NCI-H2227 treated with DMSO at 0.1 percent for 48 hours (cell line): ENCODE results near the gene SPX.

Source experiments
- DNase-seq: peaks from one replicate; lab custom pipeline; 2025; lab: John Stamatoyannopoulos, UW

The SPX gene

DNA sequence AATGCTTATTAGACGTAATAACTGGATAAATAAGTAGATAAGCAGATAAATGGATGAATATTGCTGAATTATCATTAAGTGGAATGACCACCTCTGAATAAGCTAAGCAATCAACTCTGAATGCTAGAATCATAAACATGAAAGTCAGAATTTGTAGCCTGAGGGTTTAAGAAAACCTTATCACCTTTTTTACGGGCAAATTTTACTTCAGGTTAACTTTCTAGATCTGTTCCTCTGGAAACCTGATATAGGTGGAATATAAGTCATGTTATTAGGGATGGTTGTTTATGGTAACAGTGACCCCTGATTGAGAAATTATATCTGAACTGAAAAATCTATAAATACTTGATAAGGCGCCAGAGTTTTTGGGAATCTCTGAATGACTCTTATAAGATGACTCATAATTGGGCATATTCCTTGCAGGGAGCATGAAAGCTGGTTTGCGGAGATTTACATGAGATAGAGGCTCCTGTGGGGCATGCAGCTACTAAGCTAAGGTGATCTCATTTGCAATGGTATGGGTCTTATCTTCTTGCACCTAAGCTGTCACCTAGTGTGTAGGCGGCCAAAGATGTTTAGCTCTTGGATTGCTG lies 12.1 kb downstream of the SPX start:
- no peak for DNase-seq

DNA sequence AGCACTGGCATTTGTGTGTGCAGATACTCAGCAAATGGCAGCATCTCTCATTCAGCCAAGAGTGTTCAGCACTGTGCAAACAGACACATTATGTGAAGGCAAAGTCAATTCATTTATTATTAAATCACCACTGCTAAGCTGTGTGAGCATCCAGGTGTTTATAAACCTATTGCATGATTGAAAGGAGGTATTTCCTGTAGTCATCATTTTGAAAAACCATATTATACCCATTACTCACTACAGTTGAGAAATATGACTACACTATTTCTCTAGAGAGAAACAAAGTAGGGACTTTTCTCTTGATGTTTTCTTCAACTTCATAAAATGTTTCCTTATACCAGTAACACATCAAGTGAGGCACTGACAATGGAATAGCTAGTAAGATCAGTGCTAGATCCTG lies 13.7 kb downstream of the SPX start:
- no peak for DNase-seq

DNA sequence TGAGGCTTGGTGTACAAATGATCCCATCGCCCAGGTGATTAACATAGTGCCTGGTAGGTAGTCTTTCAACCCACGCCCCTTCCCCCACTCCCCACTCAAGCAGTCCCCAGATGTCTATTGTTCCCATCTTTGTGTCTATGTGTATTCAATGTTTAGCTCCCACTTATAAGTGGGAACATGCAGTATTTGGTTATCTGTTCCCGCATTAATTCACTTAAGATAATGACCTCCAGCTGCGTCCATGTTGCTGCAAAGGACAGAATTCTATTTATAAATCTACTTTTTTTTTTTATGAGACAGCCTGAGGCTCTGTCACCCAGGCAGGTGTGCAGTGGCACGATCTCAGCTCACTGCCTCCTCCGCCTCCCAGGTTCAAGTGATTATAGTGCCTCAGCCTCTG lies 15.7 kb downstream of the SPX start:
- no peak for DNase-seq

GRCh38 chr12:21542403-21542802 lies 16.3 kb downstream of the SPX start:
- no peak for DNase-seq

GRCh38 chr12:21543151-21543550 lies 17.1 kb downstream of the SPX start:
- DNase-seq, result no peak

GRCh38 chr12:21545557-21545956 lies 19.5 kb downstream of the SPX start:
- no peak for DNase-seq

DNA sequence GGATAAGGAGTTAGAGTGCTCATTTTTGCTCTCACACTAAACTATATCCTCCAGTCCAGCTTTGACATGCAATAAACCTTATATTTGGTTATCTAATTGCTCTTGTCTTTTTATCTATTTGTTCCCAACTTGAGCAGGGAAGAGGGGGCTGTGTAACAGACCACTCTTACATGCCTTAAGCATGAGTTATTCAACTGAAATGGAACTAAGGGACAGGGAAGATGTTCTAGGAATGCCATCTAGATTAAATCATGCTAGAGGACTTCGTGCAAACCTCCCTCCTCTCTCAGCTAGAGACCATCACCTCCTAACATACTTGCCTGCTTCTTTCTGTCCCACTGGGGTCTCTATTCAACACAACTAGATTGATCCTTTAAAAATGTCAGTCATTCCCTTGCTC lies 20.6 kb downstream of the SPX start:
- no peak for DNase-seq

- DNase-seq, result no peak
Measured at GRCh38 chr12:21547437-21547836, 21.3 kb downstream of the SPX start.

- no peak for DNase-seq
Measured at GRCh38 chr12:21551841-21552465, 25.9 kb downstream of the SPX start.

GRCh38 chr12:21552635-21553328 lies 26.7 kb downstream of the SPX start:
- DNase-seq, result no peak

DNA sequence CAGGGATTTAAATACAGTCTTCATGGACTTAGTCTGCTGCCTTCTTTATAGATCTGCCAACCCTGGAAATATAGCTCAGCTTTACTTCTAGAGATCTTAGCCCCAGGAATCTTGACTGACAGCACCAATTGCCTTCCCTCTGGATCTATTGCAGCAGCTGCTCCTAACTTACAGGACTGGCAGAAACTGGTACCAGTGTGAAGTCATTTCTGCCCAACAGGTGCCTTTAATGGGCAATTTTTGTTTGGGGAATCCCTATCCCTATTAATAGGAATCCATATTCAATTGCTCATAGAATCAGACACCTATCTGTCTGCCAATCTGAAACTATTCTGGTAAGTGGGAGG lies 27.2 kb downstream of the SPX start:
- no peak for DNase-seq

GRCh38 chr12:21558100-21558679 lies 32.1 kb downstream of the SPX start:
- DNase-seq, result no peak

GRCh38 chr12:21559855-21560569 lies 33.9 kb downstream of the SPX start:
- no peak for DNase-seq

GRCh38 chr12:21561158-21561557 lies 35.1 kb downstream of the SPX start:
- no peak for DNase-seq

DNA sequence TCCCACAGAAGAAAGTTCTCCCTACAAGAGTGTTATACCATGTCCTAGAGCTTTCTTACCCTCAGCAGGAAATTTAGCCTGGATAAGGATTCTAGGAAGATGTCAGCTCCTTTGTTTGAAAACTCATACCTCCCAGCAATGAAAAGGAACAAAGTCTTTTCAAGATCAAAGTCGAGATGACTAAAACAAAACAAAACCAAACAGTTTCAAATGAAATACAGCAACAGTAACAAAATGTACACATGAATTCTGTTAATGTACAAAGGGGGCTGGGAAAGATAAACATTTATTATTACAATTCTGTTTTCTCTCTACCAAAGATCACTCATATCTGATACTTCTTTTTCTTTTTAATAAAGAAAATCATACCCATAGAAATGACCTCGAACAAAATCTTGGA lies 36.8 kb downstream of the SPX start:
- no peak for DNase-seq

DNA sequence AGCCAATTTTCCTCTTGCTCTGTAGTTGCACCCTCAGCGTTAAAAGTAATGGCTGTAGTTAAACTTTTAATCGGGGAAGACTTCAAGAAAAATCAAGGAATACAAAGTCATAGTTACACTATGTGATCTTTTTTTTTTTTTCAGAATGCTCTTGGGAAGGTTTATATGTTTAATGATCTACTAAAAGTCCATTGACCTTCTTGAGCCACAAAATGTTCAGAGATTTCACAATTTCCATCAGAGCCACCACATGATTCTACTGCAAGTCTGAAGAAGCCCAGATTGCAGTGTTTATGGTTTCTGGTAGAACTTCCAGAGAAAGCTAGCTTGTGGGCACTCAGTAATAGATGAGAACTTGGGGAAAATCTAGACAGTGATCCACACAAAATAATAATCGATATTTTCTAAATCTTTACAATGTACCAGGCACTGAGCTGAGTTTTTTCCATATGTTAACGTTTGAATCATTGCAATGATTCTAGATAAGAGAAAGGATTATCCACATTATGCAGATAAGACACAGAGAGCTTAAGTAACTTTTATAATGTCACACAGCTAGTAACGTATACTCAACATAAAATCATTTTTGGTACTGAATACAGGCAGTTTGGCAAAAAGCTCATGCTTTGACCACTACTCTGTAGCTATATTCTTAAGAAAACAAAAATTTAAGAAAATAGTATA lies 40.3 kb downstream of the SPX start:
- DNase-seq, result no peak

- no peak for DNase-seq
Measured at GRCh38 chr12:21566907-21567394, 40.9 kb downstream of the SPX start.

DNA sequence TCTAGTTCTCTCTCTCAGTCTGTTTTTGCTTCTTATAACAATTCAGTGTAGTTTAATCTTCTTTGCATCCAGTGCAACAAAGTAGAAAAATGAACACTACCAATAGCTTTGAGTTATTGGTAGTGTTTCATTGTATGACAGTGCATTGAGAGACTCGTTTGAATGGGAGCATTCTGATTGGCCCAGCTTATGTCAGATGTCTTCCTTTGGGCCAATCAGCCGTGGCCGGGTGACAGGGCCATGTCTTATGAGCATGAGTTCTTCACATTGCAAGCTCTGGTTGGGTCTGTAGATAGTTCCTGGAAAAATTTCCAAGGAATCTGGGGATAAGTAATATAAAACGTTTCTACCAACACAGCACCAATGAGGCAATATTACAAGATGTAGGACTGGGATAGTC lies 42.0 kb downstream of the SPX start:
- no peak for DNase-seq

DNA sequence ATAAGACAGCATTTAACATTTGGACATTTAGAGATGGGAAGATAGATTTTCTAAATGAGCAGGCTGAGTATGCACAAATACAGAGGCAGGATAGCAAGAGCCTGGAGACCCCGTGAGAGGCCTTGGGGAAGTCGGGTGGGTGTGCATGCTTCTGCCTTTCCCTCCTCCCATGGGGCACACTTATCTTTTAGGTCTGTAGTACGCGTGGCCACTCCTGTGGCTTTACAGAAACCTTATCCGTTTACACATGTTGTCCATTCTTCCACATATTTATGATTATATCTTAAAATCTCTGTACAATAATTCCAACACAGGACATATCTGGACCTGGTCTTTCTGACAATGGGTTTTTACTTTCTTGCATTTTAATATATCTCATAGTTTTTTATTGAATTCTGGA lies 45.0 kb downstream of the SPX start:
- DNase-seq, result no peak

DNA sequence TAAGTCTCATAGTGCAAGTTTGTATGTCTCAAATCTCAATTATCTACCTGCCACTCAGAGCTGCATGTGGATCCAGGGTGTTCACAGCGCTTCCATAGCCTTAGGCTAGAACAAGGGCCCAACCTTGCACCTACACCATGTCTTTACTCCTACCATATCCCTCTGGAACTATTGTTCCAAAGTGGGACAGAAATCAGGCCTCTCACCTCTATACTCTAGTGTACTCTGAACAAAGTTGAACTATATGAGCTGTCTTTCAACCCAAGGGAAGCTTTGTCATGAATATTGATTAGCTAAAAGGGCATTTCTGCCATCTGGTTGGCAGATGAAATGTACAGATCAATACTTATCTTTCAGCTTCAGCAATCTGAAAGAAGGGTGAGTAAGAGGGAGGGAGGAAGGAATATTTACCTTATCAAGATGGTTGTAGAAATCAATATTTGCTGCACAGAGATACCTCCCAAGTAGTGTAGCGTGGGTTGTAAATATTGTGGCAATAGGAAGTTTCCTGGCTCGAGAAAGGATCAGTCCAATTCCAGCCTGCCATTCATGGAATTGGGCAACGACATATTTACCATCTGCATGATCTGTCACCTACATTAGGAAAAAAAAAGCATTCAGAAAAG lies 47.8 kb downstream of the SPX start:
- no peak for DNase-seq

- DNase-seq, result no peak
Measured at GRCh38 chr12:21576431-21576830, 50.3 kb downstream of the SPX start.

DNA sequence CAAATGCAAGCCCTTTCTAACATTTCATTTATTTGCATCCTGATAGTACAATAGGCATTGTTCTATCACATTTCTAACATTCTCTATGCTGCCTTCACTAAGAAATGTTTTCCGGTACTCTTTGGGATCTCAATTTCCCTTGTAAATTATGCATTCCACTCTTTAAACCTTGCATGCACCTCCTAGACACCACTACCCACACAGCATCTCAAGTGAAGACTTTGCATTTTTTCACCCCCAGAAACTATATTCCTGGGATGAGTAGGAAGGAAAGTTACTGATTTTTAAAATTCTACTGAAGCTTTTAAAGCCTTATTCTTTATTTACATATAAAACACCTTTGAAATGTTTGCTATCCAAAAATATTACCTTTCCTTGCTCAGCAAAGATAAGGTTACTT lies 51.4 kb downstream of the SPX start:
- no peak for DNase-seq
